Mesenchymal stem cell (in vitro differentiated cells and primary cell): ENCODE data around the gene UIMC1.
"Not testable (repeated sequence)": the region's sequence is repeated elsewhere in the genome, so short reads cannot be mapped to it uniquely, and the experiment has no call there.

ENCODE experiments used
- DNase-seq: peaks from one replicate; pipeline ENCODE4 v3.0.0-alpha.2; 2013
- H2AFZ ChIP-seq: one replicate; pipeline ENCODE4 v1.6.1; 2013; ENCODE audit warnings: low read depth, mild to moderate bottlenecking, control low read depth, inconsistent platforms, low read length, moderate library complexity
- H2AK5ac ChIP-seq: 2 replicates; pipeline ENCODE4 v1.6.1; 2013; ENCODE audit warnings: low read length, moderate library complexity, mild to moderate bottlenecking, inconsistent platforms; ENCODE audit not compliant: severe bottlenecking
- H2BK120ac ChIP-seq: one replicate; pipeline ENCODE4 v1.6.1; 2013; ENCODE audit warnings: low read depth, mild to moderate bottlenecking, inconsistent platforms, low read length, moderate library complexity
- H2BK12ac ChIP-seq, 2 experiments: one replicate each; pipeline ENCODE4 v1.6.1; 2013; ENCODE audit warnings: inconsistent platforms in 2 of 2, low read length in 2 of 2, mild to moderate bottlenecking in 2 of 2, moderate library complexity in 2 of 2, control low read depth in 1 of 2
- H2BK15ac ChIP-seq: one replicate; pipeline ENCODE4 v1.6.1; 2013; ENCODE audit warnings: mild to moderate bottlenecking, low read depth, inconsistent platforms; ENCODE audit not compliant: poor library complexity, severe bottlenecking
- H2BK5ac ChIP-seq: 2 replicates; pipeline ENCODE4 v1.6.1; 2013; ENCODE audit warnings: low read depth, mild to moderate bottlenecking, low read length, control low read depth, inconsistent platforms; ENCODE audit not compliant: poor library complexity, severe bottlenecking
- H3K14ac ChIP-seq, 2 experiments: one replicate each; pipeline ENCODE4 v1.6.1; 2013; ENCODE audit warnings: inconsistent platforms in 2 of 2, low read length in 2 of 2, control low read depth in 1 of 2, mild to moderate bottlenecking in 1 of 2, moderate library complexity in 1 of 2
- H3K18ac ChIP-seq, 2 experiments: one replicate each; pipeline ENCODE4 v1.6.1; 2013; ENCODE audit warnings: inconsistent platforms in 2 of 2, low read length in 2 of 2, control low read depth in 1 of 2, low read depth in 1 of 2, mild to moderate bottlenecking in 1 of 2
- H3K23ac ChIP-seq, 2 experiments: one replicate each; pipeline ENCODE4 v1.6.1; 2013; ENCODE audit warnings: inconsistent platforms in 2 of 2, low read length in 2 of 2, mild to moderate bottlenecking in 2 of 2, moderate library complexity in 2 of 2, control low read depth in 1 of 2
- H3K27ac ChIP-seq: 2 replicates; pipeline ENCODE4 v1.5.1; 2013; ENCODE audit warnings: mild to moderate bottlenecking, moderate library complexity, low read length, control low read depth, inconsistent platforms; ENCODE audit not compliant: poor library complexity, severe bottlenecking
- H3K27me3 ChIP-seq, 2 experiments: 2 replicates each; pipeline versions ENCODE4 v1.6.1 to v1.7.0; 2013; ENCODE audit warnings: low read length in 2 of 2, mild to moderate bottlenecking in 2 of 2, moderate library complexity in 2 of 2, control low read depth in 1 of 2, inconsistent platforms in 1 of 2; ENCODE audit not compliant: control insufficient read depth in 1 of 2, insufficient read depth in 1 of 2
- H3K36me3 ChIP-seq, 2 experiments: 2 replicates each; pipeline versions ENCODE4 v1.6.1 to v1.7.0; 2013; ENCODE audit warnings: low read length in 2 of 2, control low read depth in 1 of 2, inconsistent platforms in 1 of 2, low read depth in 1 of 2, mild to moderate bottlenecking in 1 of 2; ENCODE audit not compliant: insufficient read depth in 2 of 2, control insufficient read depth in 1 of 2
- H3K4ac ChIP-seq, 2 experiments: one replicate each; pipeline ENCODE4 v1.6.1; 2013; ENCODE audit warnings: inconsistent platforms in 2 of 2, low read length in 2 of 2, mild to moderate bottlenecking in 2 of 2, moderate library complexity in 2 of 2, control low read depth in 1 of 2, low read depth in 1 of 2
- H3K4me1 ChIP-seq: 2 replicates; pipeline ENCODE4 v1.6.1; 2013; ENCODE audit warnings: low read depth, low read length, control low read depth; ENCODE audit not compliant: control insufficient read depth, insufficient read depth
- H3K4me2 ChIP-seq: 2 replicates; pipeline ENCODE4 v1.6.1; 2013; ENCODE audit warnings: low read length, mild to moderate bottlenecking, inconsistent platforms; ENCODE audit not compliant: poor library complexity, severe bottlenecking
- H3K4me3 ChIP-seq, 2 experiments: 2 replicates each; pipeline versions ENCODE4 v1.5.1 to v1.7.0; 2013; ENCODE audit warnings: low read length in 2 of 2, mild to moderate bottlenecking in 2 of 2, control low read depth in 1 of 2, low read depth in 1 of 2; ENCODE audit not compliant: insufficient read depth in 1 of 2
- H3K79me1 ChIP-seq: replicated peaks from 2 replicates; pipeline ENCODE4 v1.6.1; 2013; ENCODE audit warnings: mild to moderate bottlenecking, control low read depth, low read length, inconsistent platforms; ENCODE audit not compliant: poor library complexity, severe bottlenecking
- H3K9ac ChIP-seq: 2 replicates; pipeline ENCODE4 v1.7.0; 2013; ENCODE audit warnings: mild to moderate bottlenecking, low read length, moderate library complexity
- H3K9me3 ChIP-seq: 2 replicates; pipeline ENCODE4 v1.7.0; 2013; ENCODE audit warnings: mild to moderate bottlenecking, low read length; ENCODE audit not compliant: control insufficient read depth
- H4K8ac ChIP-seq: one replicate; pipeline ENCODE4 v1.6.1; 2013; ENCODE audit warnings: inconsistent platforms, mild to moderate bottlenecking, low read length, moderate library complexity
- H4K91ac ChIP-seq: one replicate; pipeline ENCODE4 v1.6.1; 2013; ENCODE audit warnings: mild to moderate bottlenecking, low read length, inconsistent platforms
- WGBS: methylation state at CpG from one replicate; pipeline ENCODE4 v1.1.7; 2013; ENCODE audit warnings: mixed read lengths; 5-methylcytosine and 5-hydroxymethylcytosine counted together

The UIMC1 gene

DNA sequence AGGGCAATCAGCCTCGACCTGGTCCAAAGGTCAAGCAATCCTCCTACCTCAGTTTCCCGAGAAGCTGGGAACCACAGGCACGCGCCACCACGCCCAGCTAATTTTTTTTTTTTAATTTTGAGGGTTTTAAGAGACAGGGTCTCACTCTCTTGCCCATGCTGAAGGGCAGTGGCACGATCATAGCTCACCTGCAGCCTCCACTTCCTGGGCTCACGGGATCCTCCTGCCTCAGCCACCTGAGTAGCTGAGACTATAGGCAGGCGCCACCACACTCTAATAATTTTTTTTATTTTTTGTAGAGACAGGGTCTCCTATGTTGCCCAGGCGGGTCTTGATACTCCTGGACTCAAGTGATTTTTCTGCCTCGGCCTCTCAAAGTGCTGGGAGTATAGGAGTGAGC is 1.6 kb downstream of the UIMC1 start:
- Histone ChIP-seq H3K23ac (no peak overlapping the region), H4K91ac (no peak overlapping the region), H3K4me1 (peaks cover 8% of the 10 kb centered on the region), H3K27me3 (no peaks in the 10 kb centered on the region), H3K14ac (no peak overlapping the region), H4K8ac (no peak overlapping the region), H2AK5ac (no peak overlapping the region), H3K27ac (no peak overlapping the region), H2BK12ac (no peak overlapping the region), H2BK5ac (no peak overlapping the region), H2AFZ (no peak overlapping the region), H3K18ac (no peak overlapping the region), H3K4me3 (peak overlapping the region in 1 of 2 experiments; percentile 90), H3K4me2 (peak overlapping the region; percentile 75), H3K79me1 (peaks cover 2% of the 10 kb centered on the region), H3K36me3 (no peaks in the 10 kb centered on the region), H2BK120ac (no peak overlapping the region), H2BK15ac (no peak overlapping the region), H3K4ac (no peak overlapping the region), H3K9ac (peak overlapping the region; percentile 94), H3K9me3 (no peaks in the 10 kb centered on the region)
- WGBS = 95% methylated on average over 8 of the region's 10 CpGs
- no peak for DNase-seq

DNA sequence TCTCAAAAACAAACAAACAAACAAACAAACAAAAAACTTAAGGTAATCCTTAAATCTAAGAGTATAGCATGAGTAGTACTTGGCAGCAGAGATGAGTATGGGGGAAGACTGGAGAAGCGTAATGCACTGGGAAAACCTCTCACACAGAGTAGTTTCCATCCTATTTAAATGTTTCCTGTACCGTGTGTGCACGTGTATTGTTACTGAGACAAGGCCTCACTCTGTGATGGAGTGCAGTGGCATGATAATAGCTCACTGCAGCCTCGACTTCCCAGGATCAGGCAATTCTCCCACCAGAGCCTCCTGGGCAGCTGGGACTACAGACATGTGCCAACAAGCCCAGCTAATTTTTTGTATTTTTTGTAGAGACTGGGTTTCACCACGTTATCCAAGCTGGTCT is 2.9 kb downstream of the UIMC1 start:
- H2BK12ac ChIP-seq = no peak overlapping the region
- no peak overlapping the region for H2AFZ ChIP-seq
- H3K18ac ChIP-seq = no peak overlapping the region
- H2BK5ac ChIP-seq = peak overlapping the region; percentile 3
- H3K36me3 ChIP-seq = no peaks in the 10 kb centered on the region
- WGBS = 90% methylated on average over 5 of the region's 5 CpGs
- no peak overlapping the region for H3K14ac ChIP-seq
- no peak overlapping the region for H2AK5ac ChIP-seq
- H3K9ac ChIP-seq = peak overlapping the region; percentile 15
- H3K27ac ChIP-seq = peak overlapping the region; percentile 15
- H3K4ac ChIP-seq = no peak overlapping the region
- H4K91ac ChIP-seq = no peak overlapping the region
- no peak overlapping the region for H4K8ac ChIP-seq
- peaks cover 1% of the 10 kb centered on the region for H3K79me1 ChIP-seq
- no peak overlapping the region for H3K4me3 ChIP-seq
- H2BK15ac ChIP-seq = no peak overlapping the region
- H3K23ac ChIP-seq = no peak overlapping the region
- H3K9me3 ChIP-seq = no peaks in the 10 kb centered on the region
- H3K4me1 ChIP-seq = peaks cover 8% of the 10 kb centered on the region
- DNase-seq = no peak
- H3K27me3 ChIP-seq = no peaks in the 10 kb centered on the region
- no peak overlapping the region for H2BK120ac ChIP-seq
- H3K4me2 ChIP-seq = no peak overlapping the region

- H2BK12ac ChIP-seq, H2BK15ac ChIP-seq, H4K8ac ChIP-seq, H3K79me1 ChIP-seq, H3K4me3 ChIP-seq, H3K18ac ChIP-seq, H3K4ac ChIP-seq, H4K91ac ChIP-seq, H3K4me2 ChIP-seq, H3K4me1 ChIP-seq, H2BK5ac ChIP-seq, H3K9ac ChIP-seq, H2BK120ac ChIP-seq, DNase-seq, H3K27ac ChIP-seq, H2AK5ac ChIP-seq, H3K36me3 ChIP-seq, H3K14ac ChIP-seq, H3K23ac ChIP-seq, H2AFZ ChIP-seq, H3K9me3 ChIP-seq, H3K27me3 ChIP-seq: not testable (repeated sequence)
Observed at GRCh38 chr5:176999526-176999925, 7.1 kb downstream of the UIMC1 start.

- H2BK120ac ChIP-seq = no peak overlapping the region
- H4K91ac ChIP-seq = no peak overlapping the region
- no peak overlapping the region for H3K14ac ChIP-seq
- H2AFZ ChIP-seq = no peak overlapping the region
- DNase-seq = no peak
- H3K9ac ChIP-seq = no peak overlapping the region
- H3K27me3 ChIP-seq = no peaks in the 10 kb centered on the region
- no peak overlapping the region for H3K4me2 ChIP-seq
- peaks cover 6% of the 10 kb centered on the region for H3K4me1 ChIP-seq
- H2BK12ac ChIP-seq = no peak overlapping the region
- H3K18ac ChIP-seq = no peak overlapping the region
- no peak overlapping the region for H3K27ac ChIP-seq
- WGBS = 98% methylated on average over 3 of the region's 5 CpGs
- H3K4ac ChIP-seq = no peak overlapping the region
- H4K8ac ChIP-seq = no peak overlapping the region
- no peaks in the 10 kb centered on the region for H3K79me1 ChIP-seq
- H3K9me3 ChIP-seq = no peaks in the 10 kb centered on the region
- no peak overlapping the region for H2BK15ac ChIP-seq
- H3K23ac ChIP-seq = no peak overlapping the region
- no peaks in the 10 kb centered on the region for H3K36me3 ChIP-seq
- H3K4me3 ChIP-seq = no peak overlapping the region
- H2AK5ac ChIP-seq = no peak overlapping the region
- no peak overlapping the region for H2BK5ac ChIP-seq
Observed at GRCh38 chr5:176998828-176999227, 7.8 kb downstream of the UIMC1 start.
